ENCODE results near the gene MARS1.

Gene MARS1

DNA sequence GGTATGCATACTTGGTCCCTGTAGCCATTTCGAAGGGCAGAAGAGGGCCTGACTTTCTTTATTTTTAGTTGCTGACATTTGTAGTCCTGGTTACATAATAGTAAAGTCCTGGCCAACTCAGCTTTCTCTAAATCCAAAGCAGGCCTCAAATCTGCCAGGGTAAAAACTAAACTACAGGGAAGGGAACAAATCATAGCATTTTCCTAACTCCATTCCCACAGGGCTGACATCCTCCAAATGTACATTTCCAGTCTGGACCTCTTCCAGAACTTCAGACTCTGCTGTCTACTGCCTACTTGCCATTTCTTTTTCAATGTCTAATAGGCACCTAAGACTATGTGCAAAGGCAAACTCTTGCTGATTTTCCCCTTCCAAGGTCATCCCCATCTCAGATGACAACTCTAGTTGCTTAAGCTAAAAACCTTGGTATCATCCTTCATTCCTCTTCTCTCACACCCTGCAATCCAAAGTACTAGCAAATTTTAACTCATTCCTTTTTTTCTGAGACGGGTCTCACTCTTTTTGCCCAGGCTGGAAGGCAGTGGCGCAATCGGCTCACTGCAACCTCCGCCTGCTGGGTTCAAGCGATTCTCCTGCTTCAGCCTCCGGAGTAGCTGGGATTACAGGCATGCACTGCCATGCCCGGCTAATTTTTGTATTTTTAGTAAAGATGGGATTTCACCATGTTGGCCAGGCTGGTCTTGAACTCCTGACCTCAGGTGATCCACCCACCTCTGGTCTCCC is 30.5 kb downstream of the MARS1 start:
- no peak for DNase-seq (ENCODE audit: low read depth)

DNA sequence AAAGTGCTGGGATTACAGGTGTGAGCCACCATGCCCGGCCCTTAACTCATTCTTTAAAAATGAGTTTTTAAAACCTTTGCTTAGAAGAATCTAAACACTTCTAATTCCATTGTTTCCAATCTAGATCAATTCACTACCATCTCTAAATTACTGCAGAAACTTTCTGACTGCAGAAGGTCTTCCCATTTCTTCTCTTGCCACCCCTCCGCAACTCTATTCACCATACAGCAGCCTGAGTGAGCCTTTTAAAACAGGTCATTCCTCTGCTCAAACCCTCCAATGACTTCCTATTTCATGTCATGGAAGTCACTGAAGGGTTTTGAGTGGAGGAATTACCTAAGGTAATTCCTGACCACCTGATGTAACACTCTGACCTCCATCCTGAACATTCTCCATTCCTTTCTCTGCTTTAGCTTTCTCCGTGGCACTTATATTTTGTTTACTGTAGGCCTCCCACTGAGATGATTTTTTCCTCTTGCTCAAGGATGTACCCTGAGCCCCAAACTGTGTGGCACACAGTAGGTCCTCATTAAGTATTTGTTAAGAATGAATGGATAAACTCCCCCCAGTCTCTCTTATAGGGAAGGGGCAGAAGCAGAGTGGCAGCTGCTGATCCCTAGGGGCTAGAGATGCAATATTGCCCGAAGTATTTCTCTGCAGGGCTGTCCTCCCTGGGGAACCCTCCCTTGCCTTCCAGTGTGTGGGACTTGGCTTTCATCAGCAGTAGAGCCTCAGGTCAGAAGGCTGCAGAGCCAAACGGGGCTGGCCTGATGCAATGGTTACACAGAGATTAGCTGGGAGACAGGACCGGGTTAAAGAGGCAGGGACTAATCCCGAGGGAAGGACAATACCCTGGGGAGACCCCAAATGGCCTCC is 31.3 kb downstream of the MARS1 start:
- DNase-seq (ENCODE audit: low read depth), result no peak

DNA sequence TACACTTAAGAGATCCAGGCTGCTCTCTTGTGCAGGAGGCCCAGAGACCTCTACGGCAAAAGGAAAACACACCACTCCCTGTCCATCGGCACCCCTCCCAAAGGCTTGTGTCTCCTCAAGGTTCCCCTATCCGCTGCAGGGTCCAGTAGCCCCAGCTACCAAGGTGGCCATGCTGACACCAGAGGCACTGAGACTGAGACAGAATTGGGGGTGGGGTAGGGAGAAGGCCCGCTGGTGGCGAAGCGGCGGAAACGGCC is 31.9 kb downstream of the MARS1 start:
- no peak for DNase-seq (ENCODE audit: low read depth)

DNA sequence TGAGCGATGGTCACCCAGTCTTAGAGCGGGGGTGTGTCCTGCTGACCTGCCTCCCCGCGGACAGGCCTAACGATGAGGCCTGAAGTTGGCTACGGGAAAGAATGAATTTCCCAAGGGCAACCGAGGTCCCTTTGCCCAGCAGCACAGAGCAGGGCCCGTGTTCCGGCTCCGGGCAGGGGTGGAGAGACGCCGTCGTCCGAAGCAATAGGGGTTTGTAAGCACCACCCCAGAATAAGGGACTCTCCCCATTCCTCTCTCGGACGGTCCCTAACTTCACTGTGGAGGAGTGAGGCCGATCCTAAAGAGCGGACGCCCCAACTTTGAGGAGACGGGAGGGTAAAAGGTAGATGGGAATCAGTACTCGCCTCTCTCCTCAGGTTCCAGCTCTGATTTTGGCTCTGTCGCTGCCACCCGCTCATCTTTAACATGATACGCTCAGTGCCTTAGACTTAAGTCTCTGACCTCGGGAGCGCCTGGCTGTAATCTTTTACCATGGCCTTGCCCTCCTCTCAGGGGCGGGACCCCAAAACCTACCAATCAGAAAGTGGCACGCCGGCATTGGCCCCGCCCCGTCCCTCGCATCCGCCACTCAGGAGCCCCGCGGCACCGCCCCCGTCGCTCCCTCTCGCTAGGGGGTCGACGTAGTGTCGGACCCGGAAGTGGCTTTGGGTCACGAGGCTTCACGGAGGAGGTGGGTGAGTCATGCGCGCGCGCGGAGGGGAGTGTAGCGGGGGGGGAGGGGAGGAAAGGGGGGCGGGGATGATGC is 32.4 kb downstream of the MARS1 start, which contains the start of gene DDIT3:
DDIT3 (minus strand) TSS at position 462 of the 766 bp plus-strand sequence. CDS start 3,108 bp downstream, outside the sequence.
- DNase-seq (ENCODE audit: low read depth), result peak; percentile 99

DNA sequence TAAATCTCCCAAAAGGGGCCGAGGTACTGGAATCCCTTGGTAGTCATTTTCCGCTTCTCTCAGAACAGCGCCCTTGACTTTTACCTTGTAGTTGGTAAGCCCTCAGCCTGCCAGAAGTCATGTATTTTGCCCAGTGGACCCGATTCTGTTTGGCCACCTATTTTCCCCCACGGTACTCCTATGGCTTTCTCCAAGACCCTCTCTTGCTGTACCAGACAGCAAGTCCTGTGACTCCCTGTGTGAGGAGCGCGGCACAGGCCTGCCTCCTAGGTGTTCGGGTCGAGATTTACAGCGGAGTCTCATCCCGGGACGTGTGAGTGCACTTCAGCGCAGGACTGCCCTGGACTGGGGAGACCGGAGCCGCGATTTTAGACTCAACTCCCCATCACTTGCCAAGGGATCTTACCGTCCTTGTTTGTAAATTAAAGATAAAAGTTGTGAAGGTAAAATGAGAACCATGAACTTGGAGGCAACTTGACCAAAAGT is 33.7 kb downstream of the MARS1 start:
- DNase-seq (ENCODE audit: low read depth), result peak; percentile 13

DNA sequence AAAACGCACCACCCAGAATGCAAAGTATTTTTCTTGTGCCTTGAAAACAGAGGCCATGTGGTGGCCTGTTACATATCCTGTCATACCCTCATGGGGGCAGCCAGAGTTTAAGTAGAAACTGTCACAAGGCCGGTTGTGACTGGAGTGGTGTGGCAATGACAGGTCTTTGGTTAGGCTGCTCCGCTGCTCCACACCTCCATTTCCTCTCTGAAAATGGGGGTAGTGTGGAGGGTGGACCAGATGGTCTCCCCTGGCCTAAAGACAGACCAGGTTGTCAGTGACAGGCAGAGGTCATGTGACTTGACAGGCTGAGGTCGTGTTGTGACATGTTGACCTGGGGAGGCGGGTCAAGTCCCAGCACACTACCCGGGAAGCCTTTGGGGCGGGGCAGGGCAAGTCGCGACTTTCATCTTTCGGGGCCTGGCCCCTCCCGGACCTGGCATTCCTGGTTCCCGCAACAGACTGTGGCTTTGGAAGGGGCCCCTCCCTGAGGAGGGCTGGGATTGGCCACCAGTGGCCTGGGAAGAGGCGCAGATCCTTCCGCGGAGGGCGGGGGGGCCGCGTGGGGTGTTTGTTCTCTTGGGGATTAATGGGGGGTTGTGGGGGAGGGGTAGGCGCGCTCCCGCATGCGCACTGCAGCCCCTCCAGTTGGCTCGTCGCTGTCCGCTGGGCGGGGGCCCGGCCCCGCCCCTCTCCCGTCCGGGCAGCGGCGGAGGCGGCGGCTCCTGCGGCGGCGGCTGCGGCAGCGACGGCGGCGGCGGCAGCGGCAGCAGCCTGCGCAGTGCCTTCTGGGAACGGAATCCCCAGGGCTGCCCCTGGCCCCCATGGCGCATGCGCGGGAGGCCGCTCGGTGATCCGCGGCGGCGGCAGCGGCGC is 34.4 kb downstream of the MARS1 start, which contains the start of gene MBD6:
MBD6 (plus strand) TSS at position 814 of the 876 bp plus-strand sequence. CDS start 1,480 bp downstream, outside the sequence.
- peak; percentile 93 for DNase-seq (ENCODE audit: low read depth)

DNA sequence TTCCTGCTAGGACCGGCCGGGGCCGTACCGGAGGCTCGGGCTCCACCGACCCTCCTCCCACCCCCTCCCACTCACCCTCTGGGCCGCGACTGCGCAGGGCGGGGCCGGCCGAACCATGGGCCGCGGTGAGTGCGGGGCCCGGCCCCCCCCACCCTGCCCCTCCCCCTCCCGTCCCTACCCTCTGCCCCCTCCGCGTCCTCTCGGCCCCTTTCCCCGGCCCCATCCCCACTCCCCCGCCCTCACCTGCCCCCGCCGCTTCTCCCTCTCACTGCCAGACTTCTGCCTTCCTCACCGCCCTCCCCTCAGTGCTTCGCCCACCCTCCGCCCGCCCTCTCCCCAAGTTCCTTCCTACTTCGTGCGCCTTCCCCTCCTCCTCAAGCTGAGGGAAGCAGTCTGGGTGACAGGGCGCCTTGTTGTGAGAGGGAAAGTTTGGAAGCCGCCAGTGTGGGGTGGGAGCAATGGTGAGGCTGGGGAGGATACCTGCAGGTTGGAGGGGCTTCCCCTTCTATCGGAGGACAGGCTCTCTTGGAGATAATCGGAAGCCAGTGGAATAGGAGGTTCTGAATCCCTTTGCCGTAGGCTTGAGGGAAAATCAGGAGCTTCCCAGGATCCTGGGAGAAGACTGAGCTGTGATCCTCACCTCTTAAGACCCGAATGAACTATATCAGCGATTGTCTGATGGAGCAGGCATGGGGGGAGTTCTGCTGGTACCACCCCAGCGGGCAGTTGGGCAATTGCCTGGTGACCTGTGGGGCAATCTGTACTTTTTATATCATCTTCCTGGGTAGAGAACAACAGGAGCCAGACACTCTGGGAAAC is 35.2 kb downstream of the MARS1 start:
- no peak for DNase-seq (ENCODE audit: low read depth)

DNA sequence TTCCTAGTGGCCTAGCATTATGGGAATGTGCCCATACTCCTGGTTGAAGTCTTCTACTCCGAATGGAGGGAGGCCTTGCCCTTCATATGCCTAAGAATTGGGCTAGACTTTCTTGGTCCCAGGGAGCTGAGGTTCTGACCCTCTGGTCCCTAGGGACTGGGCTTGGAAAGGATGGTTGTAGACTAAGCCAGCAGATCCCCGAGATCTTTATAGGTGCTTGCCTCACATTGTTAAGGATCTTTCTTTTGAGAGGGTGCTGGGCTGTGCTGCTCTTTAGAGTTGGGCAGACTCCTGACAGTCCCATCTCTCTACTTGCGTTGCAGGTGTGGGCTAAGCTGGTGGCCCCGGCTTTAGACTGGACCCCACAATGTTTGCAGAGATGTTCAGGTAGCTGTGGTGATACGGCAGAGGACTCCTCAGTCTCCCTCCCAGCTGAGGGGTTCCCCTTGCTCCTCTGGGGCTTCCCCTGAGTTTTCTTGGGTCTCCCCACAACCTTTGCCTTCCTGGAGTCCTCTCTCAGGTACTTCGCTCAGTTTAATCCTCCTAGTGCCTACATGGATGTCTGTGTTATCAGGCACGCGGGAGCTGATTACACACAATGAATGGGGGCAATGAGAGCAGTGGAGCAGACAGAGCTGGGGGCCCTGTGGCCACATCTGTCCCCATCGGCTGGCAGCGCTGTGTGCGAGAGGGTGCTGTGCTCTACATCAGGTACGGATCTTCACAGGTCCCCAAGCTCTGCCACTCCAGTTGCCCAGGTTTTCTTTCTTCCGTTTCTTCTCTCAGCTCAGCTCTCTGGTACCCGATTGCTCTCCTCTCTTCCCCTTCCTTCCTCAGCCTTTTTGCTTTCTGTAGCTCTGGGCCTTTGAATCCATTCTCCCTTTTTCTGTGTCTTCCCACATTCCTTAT is 36.1 kb downstream of the MARS1 start:
- DNase-seq (ENCODE audit: low read depth), result no peak

DNA sequence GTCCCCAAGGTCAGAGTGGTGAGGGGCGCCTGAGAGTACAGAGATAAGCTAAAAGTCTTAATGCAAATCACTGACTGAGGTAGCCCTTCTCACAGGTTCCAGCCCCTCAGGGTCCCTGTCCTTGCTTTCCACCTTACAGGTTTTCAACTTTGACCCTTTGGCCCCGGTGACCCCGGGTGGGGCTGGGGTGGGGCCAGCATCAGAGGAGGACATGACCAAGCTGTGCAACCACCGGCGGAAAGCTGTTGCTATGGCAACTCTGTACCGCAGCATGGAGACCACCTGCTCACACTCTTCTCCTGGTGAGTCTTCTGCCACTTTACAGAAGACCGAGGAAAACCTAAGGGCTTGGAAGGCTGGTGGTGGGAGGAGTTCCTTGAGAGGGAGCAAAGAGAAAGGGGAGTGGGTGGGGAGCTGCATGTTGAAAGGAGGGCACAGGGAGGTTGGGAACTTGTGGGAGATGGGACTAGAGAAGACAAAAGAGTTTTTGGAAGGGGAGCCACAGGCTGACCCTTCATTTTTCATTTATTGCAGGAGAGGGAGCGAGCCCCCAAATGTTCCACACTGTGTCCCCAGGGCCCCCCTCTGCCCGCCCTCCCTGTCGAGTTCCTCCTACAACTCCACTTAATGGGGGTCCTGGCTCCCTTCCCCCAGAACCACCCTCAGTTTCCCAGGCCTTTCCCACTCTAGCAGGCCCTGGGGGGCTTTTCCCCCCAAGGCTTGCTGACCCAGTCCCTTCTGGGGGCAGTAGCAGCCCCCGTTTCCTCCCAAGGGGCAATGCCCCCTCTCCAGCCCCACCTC is 37.1 kb downstream of the MARS1 start:
- DNase-seq (ENCODE audit: low read depth), result no peak

DNA sequence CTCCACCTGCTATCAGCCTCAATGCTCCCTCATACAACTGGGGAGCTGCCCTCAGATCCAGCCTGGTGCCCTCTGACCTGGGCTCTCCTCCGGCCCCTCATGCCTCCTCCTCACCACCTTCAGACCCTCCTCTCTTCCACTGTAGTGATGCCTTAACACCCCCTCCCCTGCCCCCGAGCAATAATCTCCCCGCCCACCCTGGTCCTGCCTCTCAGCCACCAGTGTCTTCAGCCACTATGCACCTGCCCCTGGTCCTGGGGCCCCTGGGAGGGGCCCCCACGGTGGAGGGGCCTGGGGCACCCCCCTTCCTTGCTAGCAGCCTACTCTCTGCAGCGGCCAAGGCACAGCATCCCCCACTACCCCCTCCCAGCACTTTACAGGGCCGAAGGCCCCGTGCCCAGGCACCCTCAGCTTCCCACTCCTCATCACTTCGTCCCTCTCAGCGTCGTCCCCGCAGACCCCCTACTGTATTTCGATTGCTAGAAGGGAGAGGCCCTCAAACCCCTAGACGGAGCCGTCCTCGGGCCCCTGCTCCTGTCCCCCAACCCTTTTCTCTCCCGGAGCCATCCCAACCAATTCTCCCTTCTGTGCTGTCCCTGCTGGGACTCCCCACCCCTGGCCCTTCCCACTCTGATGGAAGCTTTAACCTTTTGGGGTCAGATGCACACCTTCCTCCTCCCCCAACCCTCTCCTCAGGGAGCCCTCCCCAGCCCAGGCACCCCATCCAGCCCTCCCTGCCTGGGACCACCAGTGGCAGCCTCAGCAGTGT is 37.9 kb downstream of the MARS1 start:
- no peak for DNase-seq (ENCODE audit: low read depth)

DNA sequence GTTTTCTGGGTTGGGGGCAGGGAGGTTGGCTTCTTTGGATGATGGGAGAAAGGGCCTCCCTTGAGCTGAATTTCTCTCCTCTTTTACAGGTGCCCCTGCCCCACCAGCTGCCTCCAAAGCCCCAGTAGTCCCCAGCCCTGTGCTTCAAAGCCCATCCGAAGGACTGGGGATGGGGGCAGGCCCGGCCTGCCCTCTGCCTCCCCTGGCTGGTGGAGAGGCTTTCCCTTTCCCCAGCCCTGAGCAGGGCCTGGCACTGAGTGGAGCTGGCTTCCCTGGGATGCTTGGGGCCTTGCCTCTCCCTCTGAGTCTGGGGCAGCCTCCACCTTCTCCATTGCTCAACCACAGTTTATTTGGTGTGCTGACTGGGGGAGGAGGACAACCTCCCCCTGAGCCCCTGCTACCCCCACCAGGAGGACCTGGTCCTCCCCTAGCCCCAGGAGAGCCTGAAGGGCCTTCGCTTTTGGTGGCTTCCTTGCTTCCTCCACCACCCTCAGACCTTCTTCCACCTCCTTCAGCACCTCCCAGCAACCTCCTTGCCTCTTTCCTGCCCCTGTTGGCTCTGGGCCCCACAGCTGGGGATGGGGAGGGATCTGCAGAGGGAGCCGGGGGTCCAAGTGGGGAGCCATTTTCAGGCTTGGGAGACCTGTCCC is 38.7 kb downstream of the MARS1 start:
- DNase-seq (ENCODE audit: low read depth), result no peak

DNA sequence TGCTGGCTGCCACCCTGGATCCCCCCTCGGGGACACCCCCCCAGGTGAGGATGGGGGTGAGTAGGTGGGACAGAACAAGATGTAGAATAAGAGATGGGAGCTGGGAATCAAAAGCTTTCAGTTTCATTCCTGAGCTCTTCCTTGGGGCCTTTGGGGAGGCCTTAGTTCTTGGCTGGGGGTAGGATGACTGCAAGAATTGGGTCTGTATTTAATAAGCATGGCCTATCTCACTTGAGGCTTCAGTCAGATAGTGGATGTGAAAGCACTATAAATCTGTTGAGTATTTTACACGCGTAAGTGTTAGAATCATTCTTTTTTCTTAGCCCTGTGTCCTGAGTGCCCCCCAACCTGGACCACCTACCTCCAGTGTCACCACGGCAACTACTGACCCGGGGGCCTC is 39.3 kb downstream of the MARS1 start:
- no peak for DNase-seq (ENCODE audit: low read depth)

DNA sequence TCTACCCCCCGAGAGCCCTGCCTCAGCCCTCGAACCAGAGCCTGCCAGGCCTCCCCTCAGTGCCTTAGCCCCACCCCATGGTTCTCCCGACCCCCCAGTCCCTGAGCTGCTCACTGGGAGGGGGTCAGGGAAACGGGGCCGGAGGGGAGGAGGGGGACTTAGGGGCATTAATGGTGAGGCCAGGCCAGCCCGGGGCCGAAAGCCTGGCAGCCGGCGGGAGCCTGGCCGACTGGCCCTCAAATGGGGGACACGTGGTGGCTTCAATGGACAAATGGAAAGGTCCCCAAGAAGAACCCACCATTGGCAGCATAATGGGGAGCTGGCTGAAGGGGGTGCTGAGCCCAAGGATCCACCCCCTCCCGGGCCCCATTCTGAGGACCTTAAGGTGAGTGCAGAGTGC is 40.3 kb downstream of the MARS1 start:
- DNase-seq (ENCODE audit: low read depth), result no peak

DNA sequence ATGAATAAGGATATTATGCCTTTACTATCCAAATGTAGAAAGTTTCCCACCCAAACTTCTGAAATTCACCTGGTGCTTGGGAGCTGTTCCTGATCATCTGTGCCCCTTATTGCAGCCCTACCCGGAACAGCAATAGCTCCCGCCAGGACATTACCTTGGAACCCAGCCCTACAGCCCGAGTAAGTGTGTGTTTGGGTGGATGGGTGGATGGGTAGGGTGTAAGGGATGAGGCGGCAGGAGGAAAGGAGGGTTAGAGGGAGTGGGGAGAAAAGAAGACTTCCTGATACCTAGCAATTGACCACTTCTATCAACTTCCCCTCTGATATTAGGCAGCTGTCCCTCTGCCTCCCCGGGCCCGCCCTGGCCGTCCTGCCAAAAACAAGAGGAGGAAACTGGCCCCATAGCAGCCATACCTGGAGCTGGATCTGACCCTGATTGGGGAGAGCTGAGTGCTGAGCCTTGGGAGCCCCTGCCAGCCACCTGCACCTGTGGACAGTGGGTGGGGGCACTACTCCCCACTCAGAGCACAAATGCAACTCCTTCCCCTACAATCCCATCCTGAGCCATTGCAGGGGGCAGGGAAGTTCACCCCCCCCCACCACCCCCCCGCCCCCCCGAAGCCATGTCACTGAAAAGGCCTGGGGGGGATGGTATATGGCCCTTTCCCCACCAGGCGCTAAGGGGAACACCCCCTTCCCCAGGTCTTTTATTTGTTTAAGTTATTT is 41.1 kb downstream of the MARS1 start:
- no peak for DNase-seq (ENCODE audit: low read depth)

DNA sequence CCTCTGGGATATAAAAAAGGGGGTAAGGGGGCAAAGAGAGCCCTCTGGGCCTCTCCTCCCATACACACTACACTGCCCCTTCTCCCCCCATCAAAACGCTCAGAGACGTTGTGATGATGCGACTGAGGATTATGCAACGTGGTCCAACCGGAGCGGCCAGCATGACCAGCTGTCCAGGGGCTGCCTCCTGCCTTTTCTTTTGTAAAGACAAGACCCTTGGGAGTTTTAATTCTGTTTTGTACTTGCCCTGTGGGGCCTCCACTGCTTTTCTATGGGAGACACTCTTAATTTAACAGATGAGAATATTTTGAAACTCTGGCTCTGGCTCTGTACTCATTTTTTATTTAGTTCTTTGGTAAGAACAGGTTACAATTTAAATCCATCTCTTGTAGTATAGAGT is 42.0 kb downstream of the MARS1 start:
- DNase-seq (ENCODE audit: low read depth), result no peak

DNA sequence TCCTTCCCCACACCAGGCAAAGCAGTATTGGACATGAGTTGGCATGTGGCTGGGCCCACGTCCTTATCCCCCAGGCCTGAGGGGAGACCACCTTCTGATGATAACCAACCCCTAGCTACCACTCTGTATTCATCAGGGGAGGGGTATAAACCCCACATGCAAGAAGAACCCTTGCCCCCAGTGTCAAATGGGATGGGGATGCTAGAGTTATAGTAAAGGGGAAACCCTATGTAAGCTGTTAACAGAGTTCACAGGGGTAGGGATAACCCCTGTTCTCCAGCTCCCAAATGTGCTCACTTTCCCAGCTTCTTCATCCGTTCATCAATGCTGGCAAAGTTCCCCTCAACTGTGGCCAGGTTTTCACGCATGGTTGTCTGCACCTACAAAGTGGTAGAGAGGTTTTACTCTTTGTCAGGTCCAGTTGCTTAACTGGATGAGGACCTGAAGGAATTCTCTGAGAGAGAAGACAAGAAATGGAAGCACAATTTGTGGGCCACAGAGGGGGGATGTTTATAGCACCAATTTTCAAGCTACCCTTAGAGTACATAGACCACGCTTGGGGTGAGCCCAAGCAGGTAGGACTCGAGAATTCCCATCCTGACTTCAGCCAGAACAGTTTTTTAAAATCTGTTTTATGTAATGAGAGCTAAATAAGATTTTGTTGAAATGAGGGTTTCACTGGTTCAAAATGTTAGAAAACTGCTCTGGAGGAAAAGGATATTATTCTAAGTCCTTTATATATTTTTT is 42.7 kb downstream of the MARS1 start:
- DNase-seq (ENCODE audit: low read depth), result no peak

Measured in activated T-cell treated with anti-CD3 and anti-CD28 coated beads for 48 hours (primary cell).